Measurements from ENCODE around the gene ADAMTS17.

Gene ADAMTS17

GRCh38 chr15:100043692-100044091 lies 298.1 kb downstream of the ADAMTS17 start:
- DNase-seq (ENCODE audit: low spot score), result no peak

- DNase-seq (ENCODE audit: low spot score), result peak; percentile 25
These were observed 298.6 kb downstream of the ADAMTS17 start for GRCh38 chr15:100043068-100043641.

GRCh38 chr15:100042558-100042957 lies 299.2 kb downstream of the ADAMTS17 start:
- no peak for DNase-seq (ENCODE audit: low spot score)

- no peak for DNase-seq (ENCODE audit: low spot score)
These were observed 300.5 kb downstream of the ADAMTS17 start for GRCh38 chr15:100041127-100041828.

GRCh38 chr15:100039994-100040393 lies 301.8 kb downstream of the ADAMTS17 start:
- no peak for DNase-seq (ENCODE audit: low spot score)

GRCh38 chr15:100038736-100039135 lies 303.0 kb downstream of the ADAMTS17 start:
- no peak for DNase-seq (ENCODE audit: low spot score)

- DNase-seq (ENCODE audit: low spot score), result no peak
These were observed 303.9 kb downstream of the ADAMTS17 start for GRCh38 chr15:100037901-100038300.

- no peak for DNase-seq (ENCODE audit: low spot score)
These were observed 305.8 kb downstream of the ADAMTS17 start for GRCh38 chr15:100036015-100036414.

GRCh38 chr15:100034191-100034590 lies 307.6 kb downstream of the ADAMTS17 start:
- DNase-seq (ENCODE audit: low spot score), result no peak

- no peak for DNase-seq (ENCODE audit: low spot score)
These were observed 308.5 kb downstream of the ADAMTS17 start for GRCh38 chr15:100033140-100033857.

GRCh38 chr15:100032358-100033085 lies 309.3 kb downstream of the ADAMTS17 start:
- DNase-seq (ENCODE audit: low spot score), result no peak

GRCh38 chr15:100031665-100032357 lies 310.0 kb downstream of the ADAMTS17 start:
- DNase-seq (ENCODE audit: low spot score), result no peak

GRCh38 chr15:100030586-100031229 lies 311.1 kb downstream of the ADAMTS17 start:
- DNase-seq (ENCODE audit: low spot score), result no peak

- DNase-seq (ENCODE audit: low spot score), result no peak
These were observed 311.8 kb downstream of the ADAMTS17 start for GRCh38 chr15:100029868-100030479.

- no peak for DNase-seq (ENCODE audit: low spot score)
These were observed 312.7 kb downstream of the ADAMTS17 start for GRCh38 chr15:100029045-100029444.

GRCh38 chr15:100026041-100026440 lies 315.7 kb downstream of the ADAMTS17 start:
- no peak for DNase-seq (ENCODE audit: low spot score)

- no peak for DNase-seq (ENCODE audit: low spot score)
These were observed 319.0 kb downstream of the ADAMTS17 start for GRCh38 chr15:100022806-100023205.

GRCh38 chr15:100022391-100022790 lies 319.4 kb downstream of the ADAMTS17 start:
- DNase-seq (ENCODE audit: low spot score), result no peak

GRCh38 chr15:100021653-100022052 lies 320.1 kb downstream of the ADAMTS17 start:
- DNase-seq (ENCODE audit: low spot score), result no peak

- no peak for DNase-seq (ENCODE audit: low spot score)
These were observed 321.2 kb downstream of the ADAMTS17 start for GRCh38 chr15:100020614-100021013.

- DNase-seq (ENCODE audit: low spot score), result no peak
These were observed 321.6 kb downstream of the ADAMTS17 start for GRCh38 chr15:100020189-100020588.
